Neuronal stem cell (in vitro differentiated cells): ENCODE results near the gene HAP1.

Experiments
- DNase-seq: peaks from one replicate; pipeline ENCODE4 v3.0.0-alpha.2; 2013; ENCODE audit warnings: low spot score
- H2AFZ ChIP-seq: one replicate; pipeline ENCODE4 v1.6.1; 2013; ENCODE audit warnings: mild to moderate bottlenecking, low read length, inconsistent platforms
- H2AK5ac ChIP-seq: 2 replicates; pipeline ENCODE4 v1.6.1; 2013; ENCODE audit warnings: low read depth, mild to moderate bottlenecking, inconsistent platforms, low read length, moderate library complexity, mixed read lengths
- H2BK120ac ChIP-seq: 2 replicates; pipeline ENCODE4 v1.6.1; 2013; ENCODE audit warnings: low read depth, mild to moderate bottlenecking, inconsistent platforms, low read length, moderate library complexity, mixed read lengths
- H2BK12ac ChIP-seq: one replicate; pipeline ENCODE4 v1.6.1; 2013; ENCODE audit warnings: low read length, inconsistent platforms
- H2BK15ac ChIP-seq: 2 replicates; pipeline ENCODE4 v1.6.1; 2013; ENCODE audit warnings: mild to moderate bottlenecking, low read length, inconsistent platforms, mixed read lengths
- H2BK5ac ChIP-seq: one replicate; pipeline ENCODE4 v1.6.1; 2013; ENCODE audit warnings: inconsistent platforms, mild to moderate bottlenecking, low read length, moderate library complexity
- H3K14ac ChIP-seq: one replicate; pipeline ENCODE4 v1.6.1; 2013; ENCODE audit warnings: low read length, inconsistent platforms
- H3K18ac ChIP-seq: 2 replicates; pipeline ENCODE4 v1.6.1; 2013; ENCODE audit warnings: low read length, inconsistent platforms
- H3K23ac ChIP-seq: 2 replicates; pipeline ENCODE4 v1.6.1; 2013; ENCODE audit warnings: low read depth, mild to moderate bottlenecking, mixed read lengths, low read length, inconsistent platforms; ENCODE audit not compliant: poor library complexity
- H3K27ac ChIP-seq: replicated peaks from 3 replicates; pipeline ENCODE4 v1.5.1; 2013; ENCODE audit warnings: low read length, inconsistent platforms
- H3K27me3 ChIP-seq, 3 experiments: 2 replicates each; pipeline ENCODE4 v1.6.1; 2013; ENCODE audit warnings: low read length in 3 of 3, mild to moderate bottlenecking in 2 of 3, inconsistent platforms in 1 of 3, low read depth in 1 of 3, mixed read lengths in 1 of 3, moderate library complexity in 1 of 3; ENCODE audit not compliant: control insufficient read depth in 3 of 3, insufficient read depth in 3 of 3
- H3K36me3 ChIP-seq, 2 donors: replicated peaks in 1 of 2; 2 replicates each; pipeline ENCODE4 v1.6.1; 2013; ENCODE audit warnings: low read length in 2 of 2; ENCODE audit not compliant: control insufficient read depth in 2 of 2, insufficient read depth in 2 of 2
- H3K4ac ChIP-seq: 2 replicates; pipeline ENCODE4 v1.6.1; 2013; ENCODE audit warnings: inconsistent platforms, mild to moderate bottlenecking, low read length, moderate library complexity
- H3K4me1 ChIP-seq, 2 donors: 1 replicate in 1 of 2; 2 replicates in 1 of 2; pipeline ENCODE4 v1.6.1; 2013; ENCODE audit warnings: low read length in 2 of 2, low read depth in 1 of 2; ENCODE audit not compliant: control insufficient read depth in 2 of 2, insufficient read depth in 1 of 2
- H3K4me2 ChIP-seq: one replicate; pipeline ENCODE4 v1.6.1; 2013; ENCODE audit warnings: mild to moderate bottlenecking, low read length, inconsistent platforms; ENCODE audit not compliant: insufficient read depth, poor library complexity, severe bottlenecking
- H3K4me3 ChIP-seq, 2 donors: 2 replicates each; pipeline ENCODE4 v1.5.1; 2013; ENCODE audit warnings: low read length in 2 of 2, mild to moderate bottlenecking in 2 of 2, inconsistent platforms in 1 of 2, moderate library complexity in 1 of 2
- H3K79me1 ChIP-seq: one replicate; pipeline ENCODE4 v1.6.1; 2013; ENCODE audit warnings: low read depth, mild to moderate bottlenecking, inconsistent platforms, low read length, moderate library complexity
- H3K9ac ChIP-seq: one replicate; pipeline ENCODE4 v1.6.1; 2013; ENCODE audit warnings: mild to moderate bottlenecking, low read depth, low read length, inconsistent platforms; ENCODE audit not compliant: poor library complexity
- H3K9me3 ChIP-seq, 2 donors: replicated peaks in 1 of 2; 2 replicates each; pipeline versions ENCODE3 to v1.6.1; 2013; ENCODE audit warnings: low read length in 2 of 2, mild to moderate bottlenecking in 2 of 2, inconsistent platforms in 1 of 2, low read depth in 1 of 2, mixed read lengths in 1 of 2, moderate library complexity in 1 of 2; ENCODE audit not compliant: control insufficient read depth in 2 of 2, insufficient read depth in 1 of 2
- H4K8ac ChIP-seq: one replicate; pipeline ENCODE4 v1.6.1; 2013; ENCODE audit warnings: low read depth, mild to moderate bottlenecking, inconsistent platforms, low read length, moderate library complexity
- H4K91ac ChIP-seq: one replicate; pipeline ENCODE4 v1.6.1; 2013; ENCODE audit warnings: low read length, low read depth, mild to moderate bottlenecking, inconsistent platforms; ENCODE audit not compliant: poor library complexity
- WGBS, 2 donors: extraction: QIAGEN DNeasy Blood & Tissue Kit; methylation state at CpG; one replicate each; pipeline ENCODE4 v1.1.7; 2013; ENCODE audit warnings: missing lambda C conversion rate in 2 of 2, mixed read lengths in 1 of 2; ENCODE audit not compliant: insufficient read length in 2 of 2, insufficient replicate concordance in 1 of 2; ENCODE audit errors: extremely low coverage in 2 of 2; 5-methylcytosine and 5-hydroxymethylcytosine counted together

HAP1 gene

GRCh38 chr17:41710472-41711090 lies 23.9 kb downstream of the HAP1 start:
- DNase-seq = no peak

GRCh38 chr17:41707803-41708669 lies 26.4 kb downstream of the HAP1 start:
- no peak overlapping the region for H3K27ac ChIP-seq
- H4K91ac ChIP-seq = no peak overlapping the region
- H3K23ac ChIP-seq = no peak overlapping the region
- peaks cover 0 to 2% of the 10 kb centered on the region in 2 donors for H3K9me3 ChIP-seq
- no peak overlapping the region for H3K4me3 ChIP-seq
- H2BK12ac ChIP-seq = no peak overlapping the region
- no peak overlapping the region for H2BK15ac ChIP-seq
- no CpG with 5 or more reads among the region's 10 CpGs for WGBS, 2 donors
- H2AK5ac ChIP-seq = no peak overlapping the region
- no peak overlapping the region for H3K4me2 ChIP-seq
- no peak overlapping the region for H3K14ac ChIP-seq
- H4K8ac ChIP-seq = no peak overlapping the region
- no peaks in the 10 kb centered on the region for H3K36me3 ChIP-seq
- peaks cover 11 to 25% of the 10 kb centered on the region in 2 donors for H3K4me1 ChIP-seq
- H2AFZ ChIP-seq = no peak overlapping the region
- DNase-seq = no peak
- no peaks in the 10 kb centered on the region for H3K27me3 ChIP-seq
- H3K9ac ChIP-seq = no peak overlapping the region
- H2BK5ac ChIP-seq = no peak overlapping the region
- no peak overlapping the region for H2BK120ac ChIP-seq
- no peaks in the 10 kb centered on the region for H3K79me1 ChIP-seq
- no peak overlapping the region for H3K18ac ChIP-seq
- no peak overlapping the region for H3K4ac ChIP-seq

More at GRCh38 chr17:41710472-41711090, 23.9 kb downstream of the HAP1 start:
- Histone ChIP-seq H2BK15ac (no peak overlapping the region), H3K4me1 (peaks cover 4 to 17% of the 10 kb centered on the region in 2 donors), H3K14ac (no peak overlapping the region), H2AFZ (no peak overlapping the region), H2BK12ac (no peak overlapping the region), H3K9ac (no peak overlapping the region), H4K8ac (no peak overlapping the region), H3K79me1 (no peaks in the 10 kb centered on the region), H3K23ac (no peak overlapping the region), H3K4me2 (no peak overlapping the region), H4K91ac (no peak overlapping the region), H3K27ac (no peak overlapping the region), H3K36me3 (no peaks in the 10 kb centered on the region), H2AK5ac (no peak overlapping the region), H2BK120ac (no peak overlapping the region), H3K4me3 (no peak overlapping the region), H2BK5ac (no peak overlapping the region), H3K9me3 (peaks cover 0 to 2% of the 10 kb centered on the region in 2 donors), H3K4ac (no peak overlapping the region), H3K27me3 (no peaks in the 10 kb centered on the region), H3K18ac (no peak overlapping the region)
- no CpG with 5 or more reads among the region's 8 CpGs for WGBS, 2 donors

- no CpG with 5 or more reads among the region's 13 CpGs for WGBS, 2 donors
- H3K27ac ChIP-seq = no peak overlapping the region
These were observed 29.0 kb downstream of the HAP1 start for GRCh38 chr17:41705271-41705991.

GRCh38 chr17:41702712-41703111 lies 31.7 kb downstream of the HAP1 start:
- peaks cover 9 to 18% of the 10 kb centered on the region in 2 donors for H3K4me1 ChIP-seq
- no CpG with 5 or more reads among the region's 8 CpGs for WGBS, 2 donors
- no peak overlapping the region for H3K4ac ChIP-seq
- no peak overlapping the region for H2BK12ac ChIP-seq
- no peaks in the 10 kb centered on the region for H3K27me3 ChIP-seq
- no peak overlapping the region for H2BK15ac ChIP-seq
- no peak overlapping the region for H4K8ac ChIP-seq
- H2AK5ac ChIP-seq = no peak overlapping the region
- H3K9me3 ChIP-seq = no peaks in the 10 kb centered on the region
- H2BK5ac ChIP-seq = no peak overlapping the region
- H2BK120ac ChIP-seq = no peak overlapping the region
- DNase-seq = no peak
- no peak overlapping the region for H3K14ac ChIP-seq
- H3K4me3 ChIP-seq = no peak overlapping the region
- no peak overlapping the region for H4K91ac ChIP-seq
- no peaks in the 10 kb centered on the region for H3K36me3 ChIP-seq
- no peak overlapping the region for H2AFZ ChIP-seq
- no peak overlapping the region for H3K27ac ChIP-seq
- H3K18ac ChIP-seq = no peak overlapping the region
- no peak overlapping the region for H3K23ac ChIP-seq
- no peak overlapping the region for H3K4me2 ChIP-seq
- H3K9ac ChIP-seq = no peak overlapping the region
- H3K79me1 ChIP-seq = no peaks in the 10 kb centered on the region

More at GRCh38 chr17:41705271-41705991, 29.0 kb downstream of the HAP1 start:
- H4K8ac ChIP-seq = no peak overlapping the region
- no peak overlapping the region for H2BK15ac ChIP-seq
- peaks cover 0 to 2% of the 10 kb centered on the region in 2 donors for H3K9me3 ChIP-seq
- no peaks in the 10 kb centered on the region for H3K36me3 ChIP-seq
- H2AFZ ChIP-seq = peak overlapping the region; percentile 13
- no peak overlapping the region for H3K18ac ChIP-seq
- H2AK5ac ChIP-seq = peak overlapping the region; percentile 21
- no peak overlapping the region for H3K4me2 ChIP-seq
- no peak overlapping the region for H2BK120ac ChIP-seq
- H3K4me3 ChIP-seq = no peak overlapping the region
- H3K27me3 ChIP-seq = no peaks in the 10 kb centered on the region
- H3K9ac ChIP-seq = no peak overlapping the region
- H3K4me1 ChIP-seq = peaks cover 9 to 19% of the 10 kb centered on the region in 2 donors
- H3K4ac ChIP-seq = no peak overlapping the region
- no peaks in the 10 kb centered on the region for H3K79me1 ChIP-seq
- no peak overlapping the region for H3K23ac ChIP-seq
- no peak overlapping the region for H3K14ac ChIP-seq
- H2BK12ac ChIP-seq = no peak overlapping the region
- no peak overlapping the region for H2BK5ac ChIP-seq
- H4K91ac ChIP-seq = no peak overlapping the region
- peak; percentile 48 for DNase-seq
